DMS153 treated with DMSO at 0.1 percent for 48 hours (cell line): ENCODE data around the gene AGO3.

Experiments
- DNase-seq: peaks from one replicate; lab custom pipeline; 2025; ENCODE audit not compliant: unreplicated experiment; lab: John Stamatoyannopoulos, UW

The AGO3 gene

GRCh38 chr1:36080801-36081200 lies 149.9 kb downstream of the AGO3 start:
- no peak for DNase-seq

- DNase-seq: no peak
Measured at GRCh38 chr1:36081926-36082485, 151.1 kb downstream of the AGO3 start.

- DNase-seq: no peak
Measured at GRCh38 chr1:36083219-36083618, 152.3 kb downstream of the AGO3 start.

DNA sequence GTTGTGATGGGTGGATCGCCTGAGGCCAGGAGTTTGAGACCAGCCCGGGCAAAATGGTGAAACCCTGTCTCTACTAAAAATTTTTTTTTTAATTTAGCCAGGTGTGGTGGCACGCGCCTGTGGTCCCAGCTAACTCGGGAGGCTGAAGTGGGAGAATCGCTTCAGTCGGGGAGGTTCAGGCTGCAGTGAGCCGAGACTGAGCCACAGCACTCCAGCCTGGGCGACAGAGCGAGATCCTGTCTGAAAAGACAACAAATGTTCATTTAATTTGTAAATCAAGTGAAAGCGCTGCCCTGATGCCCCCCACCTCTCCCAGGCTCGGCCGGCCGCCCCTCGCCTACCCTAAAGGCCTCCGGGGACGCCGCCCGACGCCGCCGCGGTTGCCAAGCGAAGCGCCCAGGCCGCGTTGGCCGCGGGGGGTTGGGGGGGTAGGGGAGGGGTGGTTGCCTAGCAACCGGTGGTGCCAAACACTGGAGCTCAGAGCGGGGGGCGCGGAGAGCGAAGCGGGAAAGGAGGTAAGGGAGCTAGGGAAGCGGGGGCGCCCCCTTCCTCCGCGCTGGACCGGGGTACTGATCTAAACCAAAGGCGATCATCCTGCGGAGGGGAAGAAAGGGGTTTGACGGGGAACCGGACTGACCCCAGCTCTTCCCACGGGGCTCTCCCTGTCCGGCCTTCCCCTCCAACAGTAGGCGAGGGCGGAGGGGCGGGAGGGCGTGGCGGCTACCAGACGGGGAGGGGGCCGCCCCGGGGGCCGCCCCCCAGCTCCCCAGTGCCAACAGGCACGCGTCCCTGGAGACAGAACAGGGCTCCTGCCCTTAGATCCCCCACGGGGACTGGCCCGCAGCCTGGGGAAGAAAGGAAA lies 153.0 kb downstream of the AGO3 start, which contains the start of gene TEKT2:
Gene TEKT2 (plus strand): TSS at position 460 of the 862 bp plus-strand sequence. CDS start 828 bp downstream, outside the sequence.
- peak; percentile 80 for DNase-seq

- no peak for DNase-seq
Measured at GRCh38 chr1:36084497-36085115, 153.7 kb downstream of the AGO3 start.

DNA sequence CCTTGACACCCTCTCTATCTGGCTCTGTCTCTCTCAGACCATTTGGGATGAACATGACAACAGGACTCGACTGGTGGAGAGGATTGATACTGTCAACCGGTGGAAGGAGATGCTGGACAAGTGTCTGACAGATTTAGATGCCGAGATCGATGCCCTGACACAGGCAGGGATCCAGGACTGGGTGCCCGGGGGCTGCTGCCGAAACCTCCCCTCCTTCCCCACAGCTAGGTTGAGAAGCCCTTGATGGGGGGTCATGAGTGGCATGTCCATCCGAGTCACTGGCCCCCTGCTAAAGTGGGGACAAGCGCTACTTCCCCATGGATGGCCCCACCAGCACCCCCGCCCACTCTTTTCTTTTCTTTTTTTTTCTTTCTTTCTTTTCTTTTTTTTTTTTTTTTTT lies 154.2 kb downstream of the AGO3 start:
- no peak for DNase-seq

- no peak for DNase-seq
Measured at GRCh38 chr1:36085686-36086526, 155.0 kb downstream of the AGO3 start.

GRCh38 chr1:36086529-36087232 lies 155.8 kb downstream of the AGO3 start:
- DNase-seq: no peak

GRCh38 chr1:36087233-36088123 lies 156.6 kb downstream of the AGO3 start:
- DNase-seq: no peak

DNA sequence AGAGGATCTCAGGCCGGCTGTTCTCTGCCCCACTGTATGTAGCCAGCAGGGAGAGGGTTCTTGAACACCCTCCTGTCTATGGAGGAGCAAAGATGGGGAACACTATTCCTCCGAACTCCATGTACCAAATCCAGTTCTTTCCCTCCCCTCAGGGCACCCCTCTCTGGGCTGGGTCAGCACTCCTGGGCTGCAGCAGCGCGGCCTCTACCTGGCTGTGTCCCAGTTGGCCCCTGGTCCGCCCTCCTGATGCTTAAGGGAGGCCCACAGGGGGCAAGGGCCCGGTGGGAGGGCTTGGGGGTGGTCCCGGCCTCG lies 157.3 kb downstream of the AGO3 start:
- DNase-seq: no peak

DNA sequence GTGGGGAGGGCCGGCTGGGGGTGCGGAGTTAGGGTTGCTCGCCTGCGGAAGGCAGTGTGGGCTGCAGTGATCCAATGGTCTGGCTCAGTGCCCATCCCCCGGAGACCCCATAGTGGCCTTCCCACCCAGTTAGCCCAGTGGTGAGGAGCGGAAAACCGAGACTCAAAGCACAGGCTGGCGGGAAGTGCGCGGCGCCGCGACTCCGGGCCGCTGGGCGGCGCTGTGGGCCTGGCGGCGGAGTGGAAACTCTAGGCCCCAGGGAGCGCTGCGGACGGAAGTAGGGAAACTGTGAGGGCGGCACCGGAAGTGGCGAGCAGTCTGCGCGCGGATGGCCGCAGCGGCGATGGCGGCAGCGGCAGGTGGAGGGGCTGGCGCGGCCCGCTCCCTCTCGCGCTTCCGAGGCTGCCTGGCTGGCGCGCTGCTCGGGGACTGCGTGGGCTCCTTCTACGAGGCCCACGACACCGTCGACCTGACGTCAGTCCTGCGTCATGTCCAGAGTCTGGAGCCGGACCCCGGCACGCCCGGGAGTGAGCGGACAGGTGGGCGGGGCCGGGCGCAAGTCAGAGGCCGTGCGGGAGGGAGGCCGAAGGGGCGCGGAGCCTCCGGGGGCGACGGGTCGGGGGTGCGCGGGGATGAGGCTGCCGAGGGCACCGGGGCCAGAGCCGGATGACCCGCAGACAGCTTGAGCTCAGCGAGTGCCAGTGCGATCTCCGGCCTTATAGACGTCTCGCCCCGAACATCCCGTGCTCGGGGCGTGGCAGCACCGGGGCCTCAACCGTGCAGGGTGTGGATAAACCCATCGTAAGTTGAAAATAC lies 157.9 kb downstream of the AGO3 start, which contains the start of gene ADPRS:
Gene ADPRS (plus strand): TSS at position 316 of the 816 bp plus-strand sequence. CDS start 13 bp downstream, at position 329.
- peak; percentile 98 for DNase-seq

- no peak for DNase-seq
Measured at GRCh38 chr1:36089393-36090121, 158.7 kb downstream of the AGO3 start.

GRCh38 chr1:36091141-36091540 lies 160.2 kb downstream of the AGO3 start:
- no peak for DNase-seq

- DNase-seq: no peak
Measured at GRCh38 chr1:36091698-36092097, 160.8 kb downstream of the AGO3 start.

DNA sequence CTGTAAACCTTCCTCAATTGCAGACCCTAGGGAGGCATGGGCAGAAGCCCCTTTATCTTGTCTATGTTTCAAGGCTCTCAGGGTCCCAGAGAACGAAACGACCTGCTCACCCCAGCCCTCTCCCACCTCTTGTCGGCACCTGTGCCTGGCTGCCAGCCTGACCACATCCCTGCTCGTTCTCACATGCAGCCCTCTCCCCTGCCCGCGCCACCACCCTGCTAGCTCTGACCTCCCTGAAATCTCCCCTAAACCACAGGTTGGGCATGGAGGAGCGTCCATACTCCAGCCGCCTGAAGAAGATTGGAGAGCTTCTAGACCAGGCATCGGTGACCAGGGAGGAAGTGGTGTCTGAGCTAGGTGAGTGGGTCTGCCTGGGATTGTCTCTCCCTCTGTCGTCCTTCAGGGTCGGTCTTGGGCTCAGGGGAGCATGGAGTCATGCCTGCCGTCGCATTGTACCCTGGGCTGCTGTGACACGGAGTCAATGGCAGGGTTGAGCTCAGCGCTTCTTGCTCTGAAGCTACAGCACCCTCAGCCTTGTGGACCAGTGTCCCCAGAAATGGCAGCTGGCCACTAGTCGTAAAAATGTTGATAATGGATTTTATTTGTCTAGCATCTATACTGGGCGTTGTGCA lies 161.4 kb downstream of the AGO3 start:
- DNase-seq: no peak

GRCh38 chr1:36092798-36093185 lies 161.9 kb downstream of the AGO3 start:
- DNase-seq: no peak

DNA sequence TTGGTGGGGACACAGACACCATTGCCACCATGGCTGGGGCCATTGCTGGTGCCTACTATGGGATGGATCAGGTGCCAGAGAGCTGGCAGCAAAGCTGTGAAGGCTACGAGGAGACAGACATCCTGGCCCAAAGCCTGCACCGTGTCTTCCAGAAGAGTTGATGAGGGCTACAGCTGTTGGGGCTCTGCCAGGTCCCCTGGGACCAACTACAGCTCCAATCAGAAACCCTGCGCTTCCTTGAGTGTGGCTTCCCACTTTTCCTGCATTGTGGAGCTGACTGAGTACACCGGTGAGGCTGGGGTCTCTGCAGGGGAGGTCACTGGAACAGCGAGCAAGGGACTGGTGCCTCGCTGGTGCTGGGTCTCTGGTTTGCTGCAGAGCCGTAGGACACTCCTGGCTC lies 162.3 kb downstream of the AGO3 start:
- DNase-seq: no peak

- no peak for DNase-seq
Measured at GRCh38 chr1:36093929-36094328, 163.0 kb downstream of the AGO3 start.
